Measurements from ENCODE around the gene C10orf71.

C10orf71 gene

GRCh38 chr10:49296836-49297235, 2.1 kb upstream of the C10orf71 start:
- no peak for DNase-seq

GRCh38 chr10:49297818-49298670, 926 bp upstream of the C10orf71 start:
- no peak for DNase-seq

DNA sequence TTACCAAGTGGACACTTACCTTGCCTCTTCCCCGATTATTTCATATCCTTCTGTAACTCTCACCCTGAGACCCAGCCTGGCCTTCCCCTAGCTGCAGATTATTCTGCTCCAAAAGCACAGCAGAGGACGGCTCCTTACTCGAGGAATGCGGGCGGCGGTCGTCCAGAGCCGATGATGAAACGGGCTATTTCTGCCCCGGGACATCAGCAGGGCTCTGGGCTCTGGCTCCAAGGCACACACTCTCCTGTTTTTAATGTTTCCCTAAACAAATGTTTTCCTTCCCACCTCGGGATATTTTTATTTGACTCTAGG, 343 bp upstream of the C10orf71 start:
- no peak for DNase-seq

DNA sequence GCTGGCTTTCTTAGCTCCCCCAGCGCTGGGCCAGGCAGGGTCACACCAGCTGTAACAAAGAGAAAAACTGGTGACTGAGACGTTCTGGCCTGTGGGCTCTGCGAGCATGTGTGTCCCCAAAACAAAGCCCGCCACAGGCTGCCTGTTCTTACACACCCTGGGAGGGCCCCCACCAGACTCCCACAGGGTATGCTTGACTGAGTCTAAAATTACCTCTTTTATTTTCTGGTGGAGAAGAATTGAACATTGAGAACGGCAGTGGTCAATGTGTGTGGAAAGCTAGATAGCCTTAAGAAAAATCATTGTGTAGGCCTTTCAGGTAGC, 808 bp downstream of the C10orf71 start:
- DNase-seq, result no peak

- no peak for DNase-seq
Observed at GRCh38 chr10:49300140-49300974, 1.4 kb downstream of the C10orf71 start.

DNA sequence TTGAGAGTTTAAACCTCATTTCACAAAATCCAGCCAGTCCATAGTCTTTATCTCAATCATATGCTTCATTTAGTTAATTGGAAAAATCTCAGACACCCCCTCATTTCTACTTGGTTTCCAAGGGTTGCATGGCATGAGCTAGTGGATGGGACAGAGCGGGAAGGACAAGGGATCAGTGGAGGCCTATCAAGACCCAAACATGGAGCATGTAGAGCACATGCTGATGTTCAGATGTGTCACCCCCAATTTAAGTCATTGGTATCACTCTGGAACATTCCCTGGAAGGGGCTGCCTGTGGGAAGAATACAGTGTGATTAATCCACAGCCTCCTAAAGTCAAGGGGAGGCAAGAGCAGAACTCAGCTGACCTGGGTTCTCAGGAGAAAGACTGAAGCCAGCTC, 2.3 kb downstream of the C10orf71 start:
- DNase-seq, result no peak

DNA sequence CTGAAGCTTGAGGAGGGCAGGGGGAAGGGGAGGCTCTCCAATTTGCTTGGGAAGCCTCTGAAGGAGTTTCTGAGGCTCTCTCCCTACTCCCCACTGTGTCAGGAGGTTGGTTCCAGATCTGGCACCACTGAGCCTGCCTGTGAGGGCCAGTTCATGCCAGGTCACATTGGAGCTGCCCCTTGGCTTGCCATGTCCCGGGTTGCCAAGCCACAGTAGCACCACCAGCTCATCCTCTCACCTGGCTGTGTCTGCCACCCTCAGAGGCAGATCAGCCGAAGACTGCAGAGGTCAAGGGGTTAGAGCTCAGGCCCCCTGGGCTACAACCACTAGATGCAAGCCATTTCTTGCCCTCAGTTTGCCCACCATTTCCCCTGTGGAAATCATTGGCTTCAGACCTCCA, 3.1 kb downstream of the C10orf71 start:
- no peak for DNase-seq

- DNase-seq, result no peak
Observed at GRCh38 chr10:49303711-49304110, 4.7 kb downstream of the C10orf71 start.

GRCh38 chr10:49304137-49304536, 5.2 kb downstream of the C10orf71 start:
- no peak for DNase-seq

DNA sequence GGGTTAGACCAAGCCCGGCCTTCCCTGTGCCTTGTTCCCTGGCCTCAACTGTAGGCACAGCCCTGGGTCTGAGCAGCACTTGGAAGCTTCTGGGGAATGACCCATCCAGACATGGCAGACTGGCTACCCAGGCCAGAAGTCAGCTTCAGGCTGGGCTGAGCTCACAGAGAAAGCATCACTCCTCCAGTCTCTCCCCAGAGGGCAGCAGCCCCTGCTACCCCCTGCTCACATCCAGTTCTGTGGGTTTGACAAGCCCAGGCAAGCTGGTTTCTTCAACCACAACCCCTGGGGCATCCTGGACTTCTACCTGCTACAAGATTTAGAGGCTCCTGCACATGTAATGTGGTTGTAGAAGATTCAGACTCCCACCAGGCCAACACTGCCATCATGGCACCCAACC, 9.0 kb downstream of the C10orf71 start:
- DNase-seq, result no peak

- no peak for DNase-seq
Observed at GRCh38 chr10:49308881-49309280, 9.9 kb downstream of the C10orf71 start.

DNA sequence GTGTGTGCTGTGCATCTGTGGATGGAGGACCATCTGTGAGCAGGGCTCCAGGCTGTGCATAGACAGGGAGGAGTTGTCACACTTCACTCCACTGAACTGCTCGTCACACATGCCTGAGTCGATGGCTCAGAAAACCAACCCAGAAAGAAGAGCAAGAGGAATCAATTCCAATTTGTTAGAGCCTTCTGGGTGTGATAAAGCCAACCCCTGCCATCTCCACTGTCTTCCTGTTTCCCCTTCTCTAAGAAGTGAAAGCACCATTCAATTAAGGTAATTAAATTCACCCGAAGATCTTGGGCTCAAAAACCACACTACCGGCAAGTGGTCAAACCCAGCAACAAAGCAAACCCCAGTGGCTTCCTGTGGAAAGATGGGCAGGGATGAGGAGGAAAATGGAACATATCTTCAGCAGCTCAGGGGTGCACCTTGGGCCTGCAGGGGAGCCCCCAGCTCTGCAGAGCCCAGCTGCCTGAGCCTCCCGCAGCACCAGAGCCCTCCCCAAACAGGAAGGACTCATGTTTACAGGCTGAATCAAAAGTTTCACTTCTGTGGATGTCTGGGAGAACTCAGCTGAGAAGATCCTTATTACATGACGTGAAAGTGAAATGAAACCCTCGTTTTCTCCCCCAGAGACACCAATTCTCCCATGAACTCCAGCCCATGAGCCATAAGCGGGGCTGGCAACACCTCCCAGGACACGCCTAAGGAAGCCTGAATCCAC, 10.9 kb downstream of the C10orf71 start:
- no peak for DNase-seq

DNA sequence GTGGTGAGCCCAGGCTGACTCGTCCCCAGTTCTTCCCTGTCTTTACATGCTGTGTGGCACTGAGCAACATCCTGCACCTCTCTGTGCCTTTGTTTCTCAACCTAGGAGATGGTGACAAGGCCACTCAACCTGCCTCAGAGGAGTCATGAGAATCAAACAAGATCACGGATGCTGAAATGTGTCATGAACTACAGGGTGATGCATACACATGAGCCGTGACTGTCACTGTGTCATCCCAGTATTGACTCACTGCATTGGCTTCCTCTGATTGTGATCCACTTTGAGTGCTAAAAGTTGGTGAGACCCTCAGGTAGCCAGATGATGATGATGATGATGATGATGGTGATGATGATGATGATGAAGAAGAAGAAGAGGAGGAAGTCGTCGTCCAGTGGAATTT, 11.5 kb downstream of the C10orf71 start:
- no peak for DNase-seq

DNA sequence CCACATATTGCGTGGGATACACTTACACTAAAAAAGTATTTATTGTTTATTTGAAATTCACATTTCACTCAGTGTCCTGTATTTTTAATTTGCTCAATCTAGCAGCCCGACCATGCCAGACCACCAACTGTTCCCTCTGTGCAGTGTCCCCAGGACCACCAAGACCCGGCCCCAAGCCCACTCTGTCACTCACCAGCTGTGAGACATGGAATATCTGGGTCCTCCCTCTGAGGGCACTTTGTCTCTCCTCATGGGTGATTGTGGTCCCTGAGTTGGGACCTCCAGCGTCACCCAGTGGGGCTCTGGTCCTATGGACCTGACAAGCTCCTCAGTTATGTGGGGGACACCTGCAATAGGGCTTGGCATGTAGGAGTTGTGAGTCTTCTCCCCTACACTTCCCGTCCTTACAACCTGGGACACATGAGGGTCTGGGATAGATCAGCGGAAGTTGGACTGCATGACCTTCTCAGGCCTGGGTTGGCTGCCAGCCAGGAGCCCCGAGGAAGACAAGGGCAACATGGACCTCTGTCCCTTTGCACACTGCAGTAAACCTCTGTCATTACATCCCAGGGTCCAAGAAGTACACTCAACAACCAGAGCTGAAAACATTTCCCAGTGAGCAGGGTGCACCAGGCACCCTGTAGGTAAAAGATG, 12.1 kb downstream of the C10orf71 start:
- DNase-seq, result no peak

DNA sequence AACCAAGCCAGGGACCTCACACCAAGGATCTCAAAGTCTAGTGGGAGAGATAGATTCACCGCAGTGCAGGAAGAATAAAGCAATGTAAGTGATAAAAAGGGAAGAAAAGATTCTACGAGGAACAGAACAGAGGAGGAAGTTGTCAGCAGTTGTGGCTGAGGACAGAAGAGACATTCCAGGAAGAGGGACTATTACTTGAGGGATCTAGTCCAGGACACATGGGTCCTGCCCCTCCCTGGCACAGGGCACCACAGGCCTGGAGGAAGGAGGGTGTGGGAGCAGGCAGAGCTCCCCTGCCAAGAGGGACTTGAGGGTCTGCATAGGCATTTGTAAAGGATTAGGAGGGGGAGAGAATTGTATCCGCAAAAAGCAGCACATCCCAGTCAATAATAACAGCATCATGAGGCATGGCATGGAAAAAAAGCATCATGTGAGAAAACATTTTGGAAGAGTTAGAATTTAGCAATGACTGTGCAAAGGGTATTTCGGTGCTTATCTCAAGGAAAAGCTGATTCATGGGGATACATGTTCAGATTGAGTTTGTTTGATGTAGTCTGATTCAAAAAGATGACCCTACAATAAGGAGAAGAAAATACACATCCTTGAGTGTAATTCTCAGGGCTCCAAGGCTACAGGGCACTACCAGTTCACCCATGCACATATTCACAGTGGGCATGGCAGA, 12.7 kb downstream of the C10orf71 start:
- no peak for DNase-seq

DNA sequence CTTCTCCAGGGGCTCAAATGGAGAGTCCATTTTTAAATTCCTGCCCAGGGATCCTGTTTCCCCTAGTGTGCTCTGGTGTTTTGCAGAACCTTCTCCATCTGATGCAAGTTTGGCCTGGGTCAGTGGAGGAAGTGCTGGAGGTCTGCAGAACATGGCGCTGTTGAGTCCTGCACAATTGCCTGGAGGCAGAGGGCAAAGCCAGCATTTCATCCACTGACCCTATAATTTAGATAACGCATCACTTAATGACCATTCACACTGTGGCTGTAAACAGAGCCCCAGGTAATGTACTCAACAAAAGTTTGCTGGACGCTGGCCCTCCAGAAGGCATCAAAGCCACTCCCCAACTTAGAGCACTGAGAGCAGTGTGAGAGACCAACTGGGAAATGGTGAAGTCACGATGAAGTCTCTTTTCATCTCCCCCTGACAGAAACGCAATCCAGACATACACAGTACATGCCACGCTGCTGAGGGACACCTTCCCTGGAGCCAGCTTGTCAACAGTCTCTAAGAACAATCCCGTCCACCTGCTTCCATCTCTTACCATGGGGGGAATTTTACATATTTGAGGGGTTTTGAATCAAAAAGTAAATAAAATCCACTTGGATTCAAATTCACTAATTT, 13.4 kb downstream of the C10orf71 start:
- DNase-seq, result no peak

DNA sequence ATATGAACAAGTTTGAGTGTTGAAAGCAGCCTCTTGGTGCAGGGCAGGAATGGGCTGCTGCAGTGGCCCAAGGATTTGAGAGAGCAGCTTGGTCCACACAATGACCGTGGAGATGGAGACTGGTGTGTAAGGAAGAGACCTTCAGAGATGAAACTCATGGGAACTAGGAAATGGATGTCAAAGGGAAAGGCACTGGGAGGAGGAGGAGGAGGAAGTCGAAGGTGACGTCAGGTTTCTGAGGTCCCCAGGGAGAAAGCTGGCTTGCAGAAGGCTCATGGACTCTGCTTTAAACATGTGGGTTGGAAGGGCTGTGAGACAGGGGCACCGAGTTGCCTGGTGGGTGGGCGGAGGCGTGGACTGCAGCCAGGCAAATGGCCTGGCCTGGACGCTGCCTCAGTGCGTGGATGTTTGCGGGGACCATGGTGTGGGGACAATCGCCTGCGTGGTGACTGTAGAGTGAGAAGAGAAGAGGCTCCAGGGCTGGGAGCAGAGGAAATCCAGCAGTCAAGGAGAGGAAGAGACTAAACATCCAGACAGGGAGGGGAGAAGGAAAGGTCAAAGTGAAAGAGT, 14.6 kb downstream of the C10orf71 start:
- no peak for DNase-seq

- no peak for DNase-seq
Observed at GRCh38 chr10:49314806-49315205, 15.8 kb downstream of the C10orf71 start.

GRCh38 chr10:49318028-49318427, 19.1 kb downstream of the C10orf71 start:
- no peak for DNase-seq

GRCh38 chr10:49318755-49319154, 19.8 kb downstream of the C10orf71 start:
- no peak for DNase-seq

- no peak for DNase-seq
Observed at GRCh38 chr10:49319206-49319605, 20.2 kb downstream of the C10orf71 start.

- DNase-seq, result no peak
Observed at GRCh38 chr10:49320191-49320590, 21.2 kb downstream of the C10orf71 start.
